Measurements from ENCODE around the gene STUB1. TPM values are rescaled to one million over a fixed set of nuclear protein-coding genes. Genes with fewer than 3 reads are reported as not detected.

Gene STUB1
- total RNA-seq, 4 donors from 2014 or later, result 152 to 213 (median 186) TPM

- WGBS, 2 donors, result 8 to 10% methylated on average over 4 to 7 of the region's 12 CpGs
- Histone ChIP-seq H3K9me3 (no peaks in the 10 kb centered on the region), H3K36me3 (no peaks in the 10 kb centered on the region), H3K27ac (peak overlapping the region; percentile 55 to 88 (median 81)), H3K4me3 (peak overlapping the region; percentile 49 to 89 (median 66)), H3K4me1 (peaks cover 0 to 74% (median 43%) of the 10 kb centered on the region in 4 donors), H3K27me3 (peaks cover 0 to 5% of the 10 kb centered on the region in 2 donors)
- no peak for TF ChIP-seq CTCF (IDR thresholded peaks at IDR 0.05)
- peak in 1 of 2 donors; percentile 53 for TF ChIP-seq EP300 (IDR thresholded peaks at IDR 0.05)
- DNase-seq (ENCODE audit: low spot score in 2 of 2), result peak in 1 of 2 donors; percentile 38
Observed at GRCh38 chr16:716200-716568, 36.0 kb downstream of the STUB1 start.

- DNase-seq (ENCODE audit: low spot score in 2 of 2), result no peak
- WGBS, 2 donors, result 52 to 76% methylated on average over 21 to 28 of the region's 29 CpGs
- Histone ChIP-seq H3K4me3 (peak overlapping the region in 3 of 4 donors; percentile 49 to 89 (median 68)), H3K36me3 (no peaks in the 10 kb centered on the region), H3K27me3 (no peaks in the 10 kb centered on the region), H3K27ac (peak overlapping the region; percentile 46 to 88 (median 72)), H3K4me1 (peaks cover 0 to 74% (median 46%) of the 10 kb centered on the region in 4 donors), H3K9me3 (no peaks in the 10 kb centered on the region)
- no peak for TF ChIP-seq EP300 (IDR thresholded peaks at IDR 0.05)
- no peak for TF ChIP-seq POLR2A (IDR thresholded peaks at IDR 0.05)
- no peak for TF ChIP-seq CTCF (IDR thresholded peaks at IDR 0.05)
Observed at GRCh38 chr16:716768-717325, 36.6 kb downstream of the STUB1 start.

GRCh38 chr16:717450-718245, 37.4 kb downstream of the STUB1 start:
- Histone ChIP-seq H3K36me3 (no peaks in the 10 kb centered on the region), H3K27me3 (no peaks in the 10 kb centered on the region), H3K27ac (peak overlapping the region in 3 of 4 donors; percentile 60 to 88 (median 88)), H3K4me1 (peaks cover 0 to 77% (median 47%) of the 10 kb centered on the region in 4 donors), H3K9me3 (no peaks in the 10 kb centered on the region), H3K4me3 (peak overlapping the region in 1 of 4 donors; percentile 89)
- DNase-seq (ENCODE audit: low spot score in 2 of 2), result no peak
- 35 to 57% methylated on average over 21 to 25 of the region's 32 CpGs for WGBS, 2 donors
- TF ChIP-seq CTCF (IDR thresholded peaks at IDR 0.05), result no peak
- no peak for TF ChIP-seq EP300 (IDR thresholded peaks at IDR 0.05)
- no peak for TF ChIP-seq POLR2A (IDR thresholded peaks at IDR 0.05)

GRCh38 chr16:718389-718788, 38.2 kb downstream of the STUB1 start:
- Histone ChIP-seq H3K4me1 (peaks cover 0 to 77% (median 47%) of the 10 kb centered on the region in 4 donors), H3K4me3 (no peak overlapping the region), H3K27me3 (no peaks in the 10 kb centered on the region), H3K27ac (peak overlapping the region in 3 of 4 donors; percentile 60 to 88 (median 88)), H3K9me3 (no peaks in the 10 kb centered on the region), H3K36me3 (no peaks in the 10 kb centered on the region)
- no peak for DNase-seq (ENCODE audit: low spot score in 2 of 2)
- TF ChIP-seq CTCF (IDR thresholded peaks at IDR 0.05) (no peak), POLR2A (IDR thresholded peaks at IDR 0.05) (no peak), EP300 (IDR thresholded peaks at IDR 0.05) (no peak)
- WGBS, 2 donors, result 57 to 85% methylated on average over 6 to 8 of the region's 9 CpGs

- Histone ChIP-seq H3K4me3 (no peak overlapping the region), H3K27me3 (no peaks in the 10 kb centered on the region), H3K36me3 (no peaks in the 10 kb centered on the region), H3K9me3 (no peaks in the 10 kb centered on the region), H3K27ac (peak overlapping the region in 2 of 4 donors; percentile 88), H3K4me1 (peaks cover 0 to 75% (median 47%) of the 10 kb centered on the region in 4 donors)
- no peak for DNase-seq (ENCODE audit: low spot score in 2 of 2)
- WGBS, 2 donors, result 62 to 77% methylated on average over 6 of the region's 6 CpGs
- TF ChIP-seq POLR2A (IDR thresholded peaks at IDR 0.05), result no peak
- no peak for TF ChIP-seq EP300 (IDR thresholded peaks at IDR 0.05)
- no peak for TF ChIP-seq CTCF (IDR thresholded peaks at IDR 0.05)
Observed at GRCh38 chr16:718922-719321, 38.7 kb downstream of the STUB1 start.

Measured in tibial nerve (tissue), 4 donors.